HEK293 (cell line): ENCODE data around the gene SMIM24.
A peak's percentile ranks its signal among the peaks of the same experiment; 100 is the strongest.

Source experiments
- CTCF ChIA-PET: fragments of 350-600 bp; formaldehyde crosslinking; extraction: SDS; loops from one replicate; lab custom pipeline; 2021; ENCODE audit warnings: antibody characterized with exemption; lab: Yijun Ruan, JAX
- POLR2A ChIA-PET: fragments of 300-600 bp; formaldehyde crosslinking; extraction: SDS; loops from one replicate; lab custom pipeline; 2020; ENCODE audit warnings: antibody characterized with exemption, inconsistent platforms; lab: Yijun Ruan, JAX
- H3K27ac ChIP-seq: fragments of 200-500 bp; sonication (Bioruptor generic); 2 replicates; pipeline ENCODE4 v1.5.1; 2014; ENCODE audit warnings: low read depth, low read length, control low read depth, inconsistent platforms; ENCODE audit errors: extremely low read depth
- H3K36me3 ChIP-seq, 2 experiments: fragments of 200-500 bp in 1 of 2; sonication (Bioruptor generic) in 1 of 2; 1 replicate in 1 of 2; 2 replicates in 1 of 2; pipeline ENCODE4 v1.5.1; 2014 to 2017; ENCODE audit warnings: inconsistent platforms in 2 of 2, low read length in 2 of 2; ENCODE audit not compliant: control insufficient read depth in 2 of 2, insufficient read depth in 1 of 2
- H3K4me1 ChIP-seq: fragments of 200-500 bp; sonication (Bioruptor generic); 2 replicates; pipeline ENCODE4 v1.5.1; 2014; ENCODE audit warnings: mild to moderate bottlenecking, low read length, inconsistent platforms; ENCODE audit not compliant: control insufficient read depth, insufficient read depth
- H3K4me3 ChIP-seq: 2 replicates; pipeline ENCODE4 v1.5.1; 2011; ENCODE audit warnings: low read depth, mild to moderate bottlenecking, control low read depth, low read length, moderate library complexity
- H3K9me3 ChIP-seq: fragments of 200-500 bp; sonication (Bioruptor generic); 2 replicates; pipeline ENCODE4 v1.5.1; 2014; ENCODE audit warnings: low read depth, low read length, inconsistent platforms; ENCODE audit not compliant: control insufficient read depth, insufficient read depth
- GLIS1 ChIP-seq: fragments of 450-650 bp; formaldehyde crosslinking; IDR thresholded peaks from 2 replicates; pipeline ENCODE4 v1.5.1; 2016; ENCODE audit warnings: missing biosample characterization, missing genetic modification characterization
- HOXC10 ChIP-seq: sonication (generic); formaldehyde crosslinking; IDR thresholded peaks from 2 replicates; pipeline ENCODE4 v1.8.1; 2023; ENCODE audit warnings: mild to moderate bottlenecking, missing genetic modification reagents
- KLF1 ChIP-seq: fragments of 450-650 bp; formaldehyde crosslinking; IDR thresholded peaks from 2 replicates; pipeline ENCODE4 v1.5.1; 2016; ENCODE audit warnings: missing biosample characterization, missing genetic modification characterization
- KLF8 ChIP-seq: fragments of 450-650 bp; formaldehyde crosslinking; IDR thresholded peaks from 2 replicates; pipeline ENCODE4 v1.5.1; 2016; ENCODE audit warnings: missing biosample characterization, missing genetic modification characterization
- SCRT1 ChIP-seq: fragments of 450-650 bp; formaldehyde crosslinking; IDR thresholded peaks from 2 replicates; pipeline ENCODE4 v1.5.1; 2016; ENCODE audit warnings: missing biosample characterization, missing genetic modification characterization, borderline replicate concordance
- SCRT2 ChIP-seq: fragments of 450-650 bp; formaldehyde crosslinking; IDR thresholded peaks from 2 replicates; pipeline ENCODE4 v1.5.1; 2016; ENCODE audit warnings: missing biosample characterization, missing genetic modification characterization
- ZNF19 ChIP-seq: fragments of 450-650 bp; formaldehyde crosslinking; IDR thresholded peaks from 2 replicates; pipeline ENCODE4; 2016; ENCODE audit warnings: missing biosample characterization, missing genetic modification characterization, low read depth
- ZNF2 ChIP-seq: fragments of 450-650 bp; formaldehyde crosslinking; IDR thresholded peaks from 2 replicates; pipeline ENCODE4 v1.5.1; 2016; ENCODE audit warnings: missing biosample characterization, missing genetic modification characterization
- ZNF544 ChIP-seq: fragments of 450-650 bp; formaldehyde crosslinking; IDR thresholded peaks from 2 replicates; pipeline ENCODE4 v1.5.0; 2017; ENCODE audit warnings: missing biosample characterization, missing genetic modification characterization
- TF ChIP-seq, protein P1 (sequence below): fragments of 450-650 bp; formaldehyde crosslinking; IDR thresholded peaks from 2 replicates; pipeline ENCODE4 v1.5.1; 2016; ENCODE audit warnings: missing biosample characterization, missing genetic modification characterization
- TF ChIP-seq, protein P2 (sequence below): fragments of 450-650 bp; formaldehyde crosslinking; IDR thresholded peaks from 2 replicates; pipeline ENCODE4 v1.5.1; 2016; ENCODE audit warnings: missing biosample characterization, missing genetic modification characterization
- TF ChIP-seq, protein P3 (sequence below): fragments of 450-650 bp; formaldehyde crosslinking; IDR thresholded peaks from 2 replicates; pipeline ENCODE4 v1.5.1; 2016; ENCODE audit warnings: missing biosample characterization, missing genetic modification characterization
- TF ChIP-seq, protein P4 (sequence below): fragments of 450-650 bp; formaldehyde crosslinking; IDR thresholded peaks from 2 replicates; pipeline ENCODE4 v1.5.1; 2016; ENCODE audit warnings: missing biosample characterization, missing genetic modification characterization, low read depth
- TF ChIP-seq, protein P5 (sequence below): fragments of 450-650 bp; formaldehyde crosslinking; IDR thresholded peaks from 2 replicates; pipeline ENCODE4 v1.5.1; 2016; ENCODE audit warnings: missing biosample characterization, missing genetic modification characterization, low read depth
- TF ChIP-seq, protein P6 (sequence below): fragments of 450-650 bp; formaldehyde crosslinking; conservative IDR thresholded peaks from 2 replicates; pipeline ENCODE4 v1.5.1; 2016; ENCODE audit warnings: low read depth, missing biosample characterization, missing genetic modification characterization
- TF ChIP-seq, protein P7 (sequence below): fragments of 450-650 bp; formaldehyde crosslinking; IDR thresholded peaks from 2 replicates; pipeline ENCODE4 v1.5.1; 2016; ENCODE audit warnings: missing biosample characterization, missing genetic modification characterization

SMIM24 gene

DNA sequence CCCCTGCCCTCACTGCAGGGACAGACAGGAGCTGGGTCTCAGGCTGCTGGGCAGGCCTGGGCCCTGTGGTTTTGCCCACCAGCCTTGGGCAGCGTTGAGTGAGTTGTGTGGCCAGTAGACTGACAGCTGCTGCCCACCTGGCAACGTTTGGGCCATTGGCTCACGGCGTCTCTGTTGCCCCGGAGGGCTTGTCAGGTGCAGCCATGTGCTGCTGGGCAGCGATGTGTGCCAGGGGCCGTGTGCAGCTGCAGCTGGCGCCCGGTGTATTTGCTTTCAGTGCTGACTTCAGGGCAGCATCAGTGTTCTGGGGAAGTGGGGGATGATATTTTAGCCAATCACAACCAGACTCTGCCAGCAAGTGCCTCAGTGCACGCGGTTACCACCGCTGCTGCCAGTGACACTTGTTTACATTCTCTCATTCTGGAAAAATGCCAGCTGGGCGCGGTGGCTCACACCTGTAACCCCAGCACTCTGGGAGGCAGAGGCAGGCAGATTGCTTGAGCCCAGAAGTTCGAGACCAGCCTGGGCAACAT is 36.4 kb upstream of the SMIM24 start:
- TF ChIP-seq GLIS1 (tag by site-specific recombination): peak; percentile 54
- TF ChIP-seq SCRT1 (tag by site-specific recombination): peak; percentile 99
- TF ChIP-seq ZNF544: no peak
- TF ChIP-seq SCRT2: peak; percentile 97
- TF ChIP-seq, protein P1, sequence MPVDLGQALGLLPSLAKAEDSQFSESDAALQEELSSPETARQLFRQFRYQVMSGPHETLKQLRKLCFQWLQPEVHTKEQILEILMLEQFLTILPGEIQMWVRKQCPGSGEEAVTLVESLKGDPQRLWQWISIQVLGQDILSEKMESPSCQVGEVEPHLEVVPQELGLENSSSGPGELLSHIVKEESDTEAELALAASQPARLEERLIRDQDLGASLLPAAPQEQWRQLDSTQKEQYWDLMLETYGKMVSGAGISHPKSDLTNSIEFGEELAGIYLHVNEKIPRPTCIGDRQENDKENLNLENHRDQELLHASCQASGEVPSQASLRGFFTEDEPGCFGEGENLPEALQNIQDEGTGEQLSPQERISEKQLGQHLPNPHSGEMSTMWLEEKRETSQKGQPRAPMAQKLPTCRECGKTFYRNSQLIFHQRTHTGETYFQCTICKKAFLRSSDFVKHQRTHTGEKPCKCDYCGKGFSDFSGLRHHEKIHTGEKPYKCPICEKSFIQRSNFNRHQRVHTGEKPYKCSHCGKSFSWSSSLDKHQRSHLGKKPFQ (tag by site-specific recombination): peak; percentile 92
- TF ChIP-seq, protein P2, sequence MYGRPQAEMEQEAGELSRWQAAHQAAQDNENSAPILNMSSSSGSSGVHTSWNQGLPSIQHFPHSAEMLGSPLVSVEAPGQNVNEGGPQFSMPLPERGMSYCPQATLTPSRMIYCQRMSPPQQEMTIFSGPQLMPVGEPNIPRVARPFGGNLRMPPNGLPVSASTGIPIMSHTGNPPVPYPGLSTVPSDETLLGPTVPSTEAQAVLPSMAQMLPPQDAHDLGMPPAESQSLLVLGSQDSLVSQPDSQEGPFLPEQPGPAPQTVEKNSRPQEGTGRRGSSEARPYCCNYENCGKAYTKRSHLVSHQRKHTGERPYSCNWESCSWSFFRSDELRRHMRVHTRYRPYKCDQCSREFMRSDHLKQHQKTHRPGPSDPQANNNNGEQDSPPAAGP (tag by site-specific recombination): no peak
- peak; percentile 19; the same call in 1 of the 2 replicates for TF ChIP-seq KLF1 (tag by site-specific recombination)
- TF ChIP-seq HOXC10 (CRISPR knock-in tag): no peak
- TF ChIP-seq, protein P3, sequence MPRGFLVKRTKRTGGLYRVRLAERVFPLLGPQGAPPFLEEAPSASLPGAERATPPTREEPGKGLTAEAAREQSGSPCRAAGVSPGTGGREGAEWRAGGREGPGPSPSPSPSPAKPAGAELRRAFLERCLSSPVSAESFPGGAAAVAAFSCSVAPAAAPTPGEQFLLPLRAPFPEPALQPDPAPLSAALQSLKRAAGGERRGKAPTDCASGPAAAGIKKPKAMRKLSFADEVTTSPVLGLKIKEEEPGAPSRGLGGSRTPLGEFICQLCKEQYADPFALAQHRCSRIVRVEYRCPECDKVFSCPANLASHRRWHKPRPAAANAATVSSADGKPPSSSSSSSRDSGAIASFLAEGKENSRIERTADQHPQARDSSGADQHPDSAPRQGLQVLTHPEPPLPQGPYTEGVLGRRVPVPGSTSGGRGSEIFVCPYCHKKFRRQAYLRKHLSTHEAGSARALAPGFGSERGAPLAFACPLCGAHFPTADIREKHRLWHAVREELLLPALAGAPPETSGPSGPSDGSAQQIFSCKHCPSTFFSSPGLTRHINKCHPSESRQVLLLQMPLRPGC (tag by site-specific recombination): no peak
- TF ChIP-seq, protein P4, sequence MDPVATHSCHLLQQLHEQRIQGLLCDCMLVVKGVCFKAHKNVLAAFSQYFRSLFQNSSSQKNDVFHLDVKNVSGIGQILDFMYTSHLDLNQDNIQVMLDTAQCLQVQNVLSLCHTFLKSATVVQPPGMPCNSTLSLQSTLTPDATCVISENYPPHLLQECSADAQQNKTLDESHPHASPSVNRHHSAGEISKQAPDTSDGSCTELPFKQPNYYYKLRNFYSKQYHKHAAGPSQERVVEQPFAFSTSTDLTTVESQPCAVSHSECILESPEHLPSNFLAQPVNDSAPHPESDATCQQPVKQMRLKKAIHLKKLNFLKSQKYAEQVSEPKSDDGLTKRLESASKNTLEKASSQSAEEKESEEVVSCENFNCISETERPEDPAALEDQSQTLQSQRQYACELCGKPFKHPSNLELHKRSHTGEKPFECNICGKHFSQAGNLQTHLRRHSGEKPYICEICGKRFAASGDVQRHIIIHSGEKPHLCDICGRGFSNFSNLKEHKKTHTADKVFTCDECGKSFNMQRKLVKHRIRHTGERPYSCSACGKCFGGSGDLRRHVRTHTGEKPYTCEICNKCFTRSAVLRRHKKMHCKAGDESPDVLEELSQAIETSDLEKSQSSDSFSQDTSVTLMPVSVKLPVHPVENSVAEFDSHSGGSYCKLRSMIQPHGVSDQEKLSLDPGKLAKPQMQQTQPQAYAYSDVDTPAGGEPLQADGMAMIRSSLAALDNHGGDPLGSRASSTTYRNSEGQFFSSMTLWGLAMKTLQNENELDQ (tag by site-specific recombination): no peak
- TF ChIP-seq ZNF2 (tag by site-specific recombination): 0 out of 2 replicates have a peak, but pooled peaks have one; percentile 15
- TF ChIP-seq, protein P5, sequence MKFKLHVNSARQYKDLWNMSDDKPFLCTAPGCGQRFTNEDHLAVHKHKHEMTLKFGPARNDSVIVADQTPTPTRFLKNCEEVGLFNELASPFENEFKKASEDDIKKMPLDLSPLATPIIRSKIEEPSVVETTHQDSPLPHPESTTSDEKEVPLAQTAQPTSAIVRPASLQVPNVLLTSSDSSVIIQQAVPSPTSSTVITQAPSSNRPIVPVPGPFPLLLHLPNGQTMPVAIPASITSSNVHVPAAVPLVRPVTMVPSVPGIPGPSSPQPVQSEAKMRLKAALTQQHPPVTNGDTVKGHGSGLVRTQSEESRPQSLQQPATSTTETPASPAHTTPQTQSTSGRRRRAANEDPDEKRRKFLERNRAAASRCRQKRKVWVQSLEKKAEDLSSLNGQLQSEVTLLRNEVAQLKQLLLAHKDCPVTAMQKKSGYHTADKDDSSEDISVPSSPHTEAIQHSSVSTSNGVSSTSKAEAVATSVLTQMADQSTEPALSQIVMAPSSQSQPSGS (tag by site-specific recombination): no peak
- no peak overlapping the region for H3K27ac ChIP-seq
- peaks cover 4% of the 10 kb centered on the region; the same call in 1 of the 2 replicates for H3K4me1 ChIP-seq
- peaks cover 5 to 67% of the 10 kb centered on the region in 2 experiments; a peak in 1 of 3 replicates for H3K36me3 ChIP-seq
- ChIA-PET CTCF (interaction anchor here (0.9 kb wide), 1 partner anchor 11 kb away, joined by 7 read pairs; no protein-coding TSS in a partner anchor), POLR2A (interaction anchor here (0.5 kb wide), 1 partner anchor 52 kb away, joined by 3 read pairs; no protein-coding TSS in a partner anchor)
- no peaks in the 10 kb centered on the region for H3K9me3 ChIP-seq
- H3K4me3 ChIP-seq: no peak overlapping the region

DNA sequence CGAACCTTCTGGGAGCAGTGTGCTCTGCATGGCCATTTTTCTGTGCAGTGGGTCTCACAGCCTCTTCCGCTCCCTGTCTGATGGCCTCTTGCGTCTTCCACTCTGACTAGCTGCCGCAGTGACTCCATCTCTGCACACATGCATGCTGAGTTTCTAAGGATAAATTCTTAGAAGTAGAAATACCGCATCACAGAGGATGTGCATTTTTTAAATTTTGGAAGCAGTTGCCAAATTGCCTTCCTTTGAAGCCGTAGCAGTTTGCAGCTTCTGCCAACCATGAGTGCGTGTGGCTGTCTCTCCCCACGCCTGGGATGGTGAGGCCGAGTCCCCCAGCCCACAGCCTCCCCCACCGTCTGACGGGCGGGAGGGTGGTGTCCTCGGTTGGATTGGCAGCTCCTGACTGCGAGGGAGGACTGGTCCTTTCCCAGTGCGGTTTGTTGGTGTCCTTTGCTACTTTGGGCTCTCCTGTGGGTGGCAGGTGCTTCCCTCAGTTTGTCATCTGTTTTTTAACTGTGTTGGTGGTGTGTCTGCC is 35.6 kb upstream of the SMIM24 start:
- POLR2A ChIA-PET: interaction anchor here (0.7 kb wide), 1 partner anchor 63 kb away, joined by 4 read pairs; no protein-coding TSS in a partner anchor
- H3K4me3 ChIP-seq: no peak overlapping the region
- H3K27ac ChIP-seq: 0 out of 2 replicates have a peak overlapping the region, but pooled peaks have one; percentile 16
- H3K9me3 ChIP-seq: no peaks in the 10 kb centered on the region
- H3K36me3 ChIP-seq: peaks cover 9 to 70% of the 10 kb centered on the region in 2 experiments; a peak in 2 of 3 replicates
- peaks cover 4% of the 10 kb centered on the region; the same call in 1 of the 2 replicates for H3K4me1 ChIP-seq
- CTCF ChIA-PET: no interaction called here
- TF ChIP-seq, protein P6, sequence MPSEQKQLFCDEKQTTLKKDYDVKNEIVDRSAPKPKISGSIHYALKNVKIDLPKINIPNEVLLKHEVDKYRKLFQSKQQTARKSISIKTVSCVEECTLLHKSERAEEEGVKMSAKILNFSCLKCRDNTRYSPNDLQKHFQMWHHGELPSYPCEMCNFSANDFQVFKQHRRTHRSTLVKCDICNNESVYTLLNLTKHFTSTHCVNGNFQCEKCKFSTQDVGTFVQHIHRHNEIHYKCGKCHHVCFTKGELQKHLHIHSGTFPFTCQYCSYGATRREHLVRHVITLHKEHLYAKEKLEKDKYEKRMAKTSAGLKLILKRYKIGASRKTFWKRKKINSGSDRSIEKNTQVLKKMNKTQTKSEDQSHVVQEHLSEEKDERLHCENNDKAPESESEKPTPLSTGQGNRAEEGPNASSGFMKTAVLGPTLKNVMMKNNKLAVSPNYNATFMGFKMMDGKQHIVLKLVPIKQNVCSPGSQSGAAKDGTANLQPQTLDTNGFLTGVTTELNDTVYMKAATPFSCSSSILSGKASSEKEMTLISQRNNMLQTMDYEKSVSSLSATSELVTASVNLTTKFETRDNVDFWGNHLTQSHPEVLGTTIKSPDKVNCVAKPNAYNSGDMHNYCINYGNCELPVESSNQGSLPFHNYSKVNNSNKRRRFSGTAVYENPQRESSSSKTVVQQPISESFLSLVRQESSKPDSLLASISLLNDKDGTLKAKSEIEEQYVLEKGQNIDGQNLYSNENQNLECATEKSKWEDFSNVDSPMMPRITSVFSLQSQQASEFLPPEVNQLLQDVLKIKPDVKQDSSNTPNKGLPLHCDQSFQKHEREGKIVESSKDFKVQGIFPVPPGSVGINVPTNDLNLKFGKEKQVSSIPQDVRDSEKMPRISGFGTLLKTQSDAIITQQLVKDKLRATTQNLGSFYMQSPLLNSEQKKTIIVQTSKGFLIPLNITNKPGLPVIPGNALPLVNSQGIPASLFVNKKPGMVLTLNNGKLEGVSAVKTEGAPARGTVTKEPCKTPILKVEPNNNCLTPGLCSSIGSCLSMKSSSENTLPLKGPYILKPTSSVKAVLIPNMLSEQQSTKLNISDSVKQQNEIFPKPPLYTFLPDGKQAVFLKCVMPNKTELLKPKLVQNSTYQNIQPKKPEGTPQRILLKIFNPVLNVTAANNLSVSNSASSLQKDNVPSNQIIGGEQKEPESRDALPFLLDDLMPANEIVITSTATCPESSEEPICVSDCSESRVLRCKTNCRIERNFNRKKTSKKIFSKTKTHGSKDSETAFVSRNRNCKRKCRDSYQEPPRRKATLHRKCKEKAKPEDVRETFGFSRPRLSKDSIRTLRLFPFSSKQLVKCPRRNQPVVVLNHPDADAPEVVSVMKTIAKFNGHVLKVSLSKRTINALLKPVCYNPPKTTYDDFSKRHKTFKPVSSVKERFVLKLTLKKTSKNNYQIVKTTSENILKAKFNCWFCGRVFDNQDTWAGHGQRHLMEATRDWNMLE (tag by site-specific recombination): no peak
- TF ChIP-seq ZNF19 (no peak), KLF8 (tag by site-specific recombination) (no peak)
- TF ChIP-seq, protein P7, sequence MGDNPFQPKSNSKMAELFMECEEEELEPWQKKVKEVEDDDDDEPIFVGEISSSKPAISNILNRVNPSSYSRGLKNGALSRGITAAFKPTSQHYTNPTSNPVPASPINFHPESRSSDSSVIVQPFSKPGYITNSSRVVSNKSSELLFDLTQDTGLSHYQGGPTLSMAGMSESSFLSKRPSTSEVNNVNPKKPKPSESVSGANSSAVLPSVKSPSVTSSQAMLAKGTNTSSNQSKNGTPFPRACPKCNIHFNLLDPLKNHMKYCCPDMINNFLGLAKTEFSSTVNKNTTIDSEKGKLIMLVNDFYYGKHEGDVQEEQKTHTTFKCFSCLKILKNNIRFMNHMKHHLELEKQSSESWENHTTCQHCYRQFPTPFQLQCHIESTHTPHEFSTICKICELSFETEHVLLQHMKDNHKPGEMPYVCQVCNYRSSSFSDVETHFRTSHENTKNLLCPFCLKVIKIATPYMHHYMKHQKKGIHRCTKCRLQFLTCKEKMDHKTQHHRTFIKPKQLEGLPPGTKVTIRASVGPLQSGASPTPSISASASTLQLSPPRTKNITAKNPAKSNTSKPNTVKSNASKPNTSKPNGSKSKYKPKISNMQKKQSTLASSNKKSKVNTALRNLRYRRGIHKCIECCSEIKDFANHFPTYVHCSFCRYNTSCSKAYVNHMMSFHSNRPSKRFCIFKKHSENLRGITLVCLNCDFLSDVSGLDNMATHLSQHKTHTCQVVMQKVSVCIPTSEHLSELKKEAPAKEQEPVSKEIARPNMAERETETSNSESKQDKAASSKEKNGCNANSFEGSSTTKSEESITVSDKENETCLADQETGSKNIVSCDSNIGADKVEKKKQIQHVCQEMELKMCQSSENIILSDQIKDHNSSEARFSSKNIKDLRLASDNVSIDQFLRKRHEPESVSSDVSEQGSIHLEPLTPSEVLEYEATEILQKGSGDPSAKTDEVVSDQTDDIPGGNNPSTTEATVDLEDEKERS (tag by site-specific recombination): no peak
